GM18868 (cell line): ENCODE data around the gene SLC25A24.
A peak's percentile ranks its signal among the peaks of the same experiment; 100 is the strongest.
"Not testable (repeated sequence)": the region's sequence is repeated elsewhere in the genome, so short reads cannot be mapped to it uniquely, and the experiment has no call there.

ENCODE experiments used
- ATAC-seq: cut with Tn5 transposase; IDR thresholded peaks from one replicate; pipeline ENCODE4 v1.9.1; 2021; ENCODE audit warnings: mild to moderate bottlenecking, moderate library complexity; ENCODE audit not compliant: unreplicated experiment

Gene SLC25A24

GRCh38 chr1:108199201-108199691 is 897 bp downstream of the SLC25A24 start:
- no peak for ATAC-seq

GRCh38 chr1:108194051-108194450 is 6.1 kb downstream of the SLC25A24 start:
- ATAC-seq, result no peak

DNA sequence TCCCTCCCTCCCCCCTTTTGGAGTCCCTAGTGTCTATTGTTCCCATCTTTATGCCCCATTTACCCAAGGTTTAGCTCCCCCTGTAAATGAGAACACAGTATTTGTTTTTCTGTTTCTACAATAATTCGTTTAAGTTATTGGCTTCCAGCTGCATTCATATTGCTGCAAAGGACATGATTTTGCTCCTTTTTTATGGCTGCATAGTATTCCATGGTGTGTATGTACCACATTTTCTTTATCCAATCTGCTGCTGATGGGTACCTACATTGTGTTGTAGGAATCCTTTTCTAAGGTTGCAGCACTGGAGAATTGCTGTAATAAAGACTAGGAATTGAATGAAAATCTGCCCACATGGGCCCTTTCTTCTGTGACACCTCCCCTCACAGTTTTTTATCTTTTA is 6.8 kb downstream of the SLC25A24 start:
- no peak for ATAC-seq

GRCh38 chr1:108192581-108192980 is 7.6 kb downstream of the SLC25A24 start:
- ATAC-seq, result no peak

DNA sequence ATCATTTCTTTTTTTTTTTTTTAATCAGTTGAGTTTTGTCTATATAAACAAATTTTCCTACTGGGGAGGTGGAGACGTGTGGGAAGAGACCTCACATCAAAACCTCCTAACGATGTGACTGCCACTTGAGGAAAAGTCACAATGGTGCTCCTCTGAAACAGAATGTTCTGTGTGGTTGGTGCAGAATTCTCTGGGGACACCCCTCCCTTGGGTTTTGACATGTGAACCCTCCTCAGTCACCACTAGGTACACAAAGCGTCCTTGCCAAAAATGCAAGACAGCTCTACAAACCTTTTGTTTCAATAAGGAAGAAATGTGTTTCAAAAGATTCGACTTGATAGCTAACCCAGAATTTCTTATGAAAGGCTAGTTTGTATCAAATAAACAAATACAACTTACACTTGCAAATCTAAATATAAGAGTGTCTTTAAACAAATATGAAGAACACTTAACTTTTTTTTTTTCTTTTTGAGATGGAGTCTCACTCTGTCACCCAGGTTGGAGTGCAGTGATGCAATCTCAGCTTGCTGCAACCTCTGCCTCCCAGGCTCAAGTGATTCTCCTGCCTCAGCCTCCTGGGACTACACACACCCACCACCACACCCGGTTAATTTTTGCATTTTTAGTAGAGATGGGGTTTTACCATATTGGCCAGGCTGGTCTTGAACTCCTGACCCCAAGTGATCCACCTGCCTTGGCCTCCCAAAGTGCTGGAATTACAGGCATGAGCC is 9.3 kb downstream of the SLC25A24 start:
- ATAC-seq, result no peak

DNA sequence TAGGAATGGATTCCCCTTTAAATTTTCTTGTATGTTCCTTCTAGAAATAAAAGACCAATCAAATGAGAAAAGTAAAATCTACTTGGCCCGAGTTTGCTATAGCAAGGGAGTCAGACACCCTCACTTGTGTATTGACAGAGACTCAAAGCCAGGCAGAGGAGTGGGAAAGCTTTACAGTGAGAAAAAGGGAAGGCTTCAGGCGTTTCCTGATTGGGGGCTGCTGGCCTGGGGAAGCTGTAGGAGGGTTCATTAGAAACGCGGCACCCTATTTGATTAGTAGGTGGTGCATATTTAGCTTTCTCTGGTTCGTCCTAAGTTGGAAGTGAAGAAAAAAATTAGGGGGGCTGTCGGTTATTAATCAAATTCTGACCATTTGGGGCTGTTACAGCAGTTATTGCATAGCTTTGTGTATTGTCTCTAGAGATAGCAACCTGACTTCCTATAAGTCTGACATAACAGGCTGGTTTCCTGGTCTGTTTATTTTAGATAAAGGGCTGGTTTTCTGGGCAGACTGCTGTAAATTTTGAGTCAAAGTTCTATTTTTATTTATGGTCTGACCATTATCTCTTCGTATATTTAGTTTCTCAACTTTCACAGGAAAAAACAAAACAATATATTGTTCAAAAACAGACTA is 10.0 kb downstream of the SLC25A24 start:
- no peak for ATAC-seq

DNA sequence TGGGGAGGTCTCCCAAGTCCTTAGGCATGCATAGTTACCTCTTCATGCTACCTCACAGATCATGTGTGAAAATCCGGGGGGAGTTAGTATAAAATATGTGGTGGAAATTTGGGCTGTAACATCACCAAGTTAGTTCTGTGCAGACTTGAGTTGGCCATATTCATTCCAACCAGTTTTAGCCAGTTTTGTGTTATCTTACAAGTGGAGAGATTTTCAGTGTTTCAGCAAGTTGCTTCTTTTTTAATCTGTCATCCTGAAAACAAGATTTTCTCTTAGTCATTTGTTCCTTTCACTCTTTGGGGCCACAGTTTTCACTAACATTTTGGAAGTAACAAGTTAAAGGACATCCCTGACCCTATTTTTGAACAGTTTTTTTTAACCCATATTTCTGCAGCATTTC is 11.3 kb downstream of the SLC25A24 start:
- no peak for ATAC-seq

- ATAC-seq, result no peak
Measured at GRCh38 chr1:108182959-108183700, 17.0 kb downstream of the SLC25A24 start.

DNA sequence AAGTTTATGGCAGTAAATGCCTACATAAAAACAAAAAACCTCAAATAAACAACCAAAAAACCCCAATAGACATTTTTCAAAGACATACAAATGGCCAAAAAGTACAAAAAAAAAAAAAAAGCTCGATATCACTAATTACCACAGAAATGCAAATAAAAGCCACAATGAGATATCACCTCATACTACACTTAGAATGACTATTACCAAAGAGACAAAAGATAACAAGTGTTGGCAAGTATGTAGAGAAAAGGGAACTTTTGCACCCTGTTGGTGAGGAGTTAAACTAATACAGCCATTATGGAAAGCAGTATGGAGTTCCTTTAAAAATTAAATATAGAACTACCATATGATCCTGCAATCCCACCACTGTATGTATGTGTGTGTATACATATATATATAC is 21.1 kb downstream of the SLC25A24 start:
- ATAC-seq, result no peak

- ATAC-seq, result not testable (repeated sequence)
Measured at GRCh38 chr1:108162409-108162808, 37.7 kb downstream of the SLC25A24 start.

DNA sequence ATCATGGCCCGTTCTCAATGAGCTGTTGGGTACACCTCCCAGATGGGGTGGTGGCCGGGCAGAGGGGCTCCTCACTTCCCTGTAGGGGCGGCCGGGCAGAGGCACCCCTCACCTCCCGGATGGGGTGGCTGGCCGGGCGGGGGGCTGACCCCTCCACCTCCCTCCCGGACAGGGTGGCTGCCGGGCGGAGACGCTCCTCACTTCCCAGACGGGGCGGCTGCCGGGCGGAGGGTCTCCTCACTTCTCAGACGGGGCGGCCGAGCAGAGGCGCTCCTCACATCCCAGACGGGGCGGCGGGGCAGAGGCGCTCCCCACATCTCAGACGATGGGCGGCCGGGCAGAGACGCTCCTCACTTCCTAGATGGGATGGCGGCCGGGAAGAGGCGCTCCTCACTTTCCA is 40.2 kb downstream of the SLC25A24 start:
- not testable (repeated sequence) for ATAC-seq

DNA sequence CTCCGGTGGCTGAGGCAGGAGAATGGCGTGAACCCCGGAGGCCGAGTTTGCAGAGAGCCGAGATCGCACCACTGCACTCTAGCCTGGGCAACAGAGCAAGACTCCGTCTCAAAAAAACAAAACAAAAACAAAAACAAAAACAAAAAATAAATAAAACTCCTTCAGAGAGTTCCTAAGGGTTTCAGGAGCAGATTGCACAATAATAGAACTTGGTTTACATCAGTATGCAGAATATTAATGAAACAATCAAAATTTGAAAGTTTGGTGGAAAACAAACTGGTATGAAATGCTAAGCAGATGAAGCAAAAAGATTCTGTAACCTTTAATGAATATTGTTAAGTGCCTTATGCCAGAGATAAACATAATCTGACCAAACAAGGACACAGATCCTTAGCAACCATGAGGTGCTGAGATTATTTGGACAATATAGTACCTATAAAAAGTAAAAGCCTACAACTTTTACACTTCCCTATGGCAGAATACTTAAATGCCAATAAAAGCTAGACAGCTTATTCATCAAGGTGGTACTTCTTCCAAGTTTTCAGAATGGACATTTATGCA is 41.2 kb downstream of the SLC25A24 start:
- no peak for ATAC-seq

GRCh38 chr1:108154314-108154713 is 45.8 kb downstream of the SLC25A24 start:
- ATAC-seq, result no peak

DNA sequence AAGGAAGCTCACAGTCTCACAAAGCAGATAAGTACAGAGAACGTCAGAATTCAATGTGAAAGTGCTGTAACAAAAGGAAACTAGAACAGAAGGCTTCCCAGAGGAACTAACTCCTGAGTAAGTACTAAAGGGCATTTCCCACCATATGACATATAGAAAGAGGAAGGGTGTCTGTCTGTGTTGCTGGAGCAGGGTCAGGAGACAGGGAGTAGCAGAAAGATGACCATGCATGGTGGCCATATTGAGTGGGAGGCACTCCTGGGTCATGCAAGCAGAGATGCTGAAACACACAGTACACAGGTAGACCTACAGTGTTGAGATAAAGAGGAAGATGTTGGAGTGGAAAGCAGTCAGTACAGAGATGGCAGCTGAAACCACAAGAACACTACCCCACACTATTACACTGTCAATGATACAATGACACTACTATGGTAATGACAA is 47.3 kb downstream of the SLC25A24 start:
- peak; percentile 66 for ATAC-seq

DNA sequence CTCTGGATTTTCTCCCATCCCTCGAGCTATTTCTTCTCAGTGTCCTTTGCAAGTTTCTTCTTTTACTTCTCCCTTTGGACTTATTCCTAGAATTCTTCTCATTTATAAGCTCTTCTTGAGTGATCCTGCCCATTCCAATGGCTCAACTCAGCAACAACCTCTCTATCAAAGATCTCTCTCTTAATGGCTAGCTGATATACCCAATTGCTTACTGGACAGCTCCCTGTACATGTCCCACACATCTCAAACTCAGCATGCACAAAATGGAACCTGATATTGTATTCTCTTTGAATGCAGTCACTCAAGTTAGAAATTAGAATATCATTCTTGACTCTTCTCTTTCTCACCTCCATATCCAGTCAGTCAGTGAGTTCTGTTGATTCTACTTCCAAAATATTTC is 48.6 kb downstream of the SLC25A24 start:
- no peak for ATAC-seq

DNA sequence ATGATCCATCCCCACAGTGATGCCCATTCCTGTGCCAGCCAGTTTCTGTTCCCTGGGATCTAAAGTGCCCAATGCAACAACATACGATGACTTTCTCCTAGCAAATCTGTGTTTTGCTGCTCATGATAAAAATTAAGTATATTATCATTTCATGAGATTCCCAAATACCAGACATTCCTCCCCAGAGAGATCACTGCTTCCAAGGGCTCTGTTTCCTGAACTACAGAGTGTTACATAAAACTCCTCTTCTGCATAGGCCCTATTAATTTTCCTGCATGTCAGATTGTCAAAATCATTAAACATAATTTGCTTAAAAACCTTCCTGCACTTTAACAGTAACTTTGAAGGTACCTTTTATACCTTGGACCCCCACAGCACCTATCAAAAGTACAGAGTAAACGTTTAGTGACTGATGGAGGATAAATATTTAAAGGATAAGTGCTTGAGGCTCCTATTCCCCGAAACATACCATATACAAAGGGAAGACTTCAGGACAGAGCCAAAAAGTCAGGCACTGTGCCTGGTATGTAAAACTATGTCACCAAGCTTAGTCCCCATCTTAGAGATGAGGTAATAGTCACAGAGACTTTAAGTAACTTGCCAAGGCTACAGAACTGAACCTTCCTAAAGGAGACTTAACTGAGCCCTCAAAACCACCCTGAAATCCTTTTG is 50.2 kb downstream of the SLC25A24 start:
- ATAC-seq, result no peak

DNA sequence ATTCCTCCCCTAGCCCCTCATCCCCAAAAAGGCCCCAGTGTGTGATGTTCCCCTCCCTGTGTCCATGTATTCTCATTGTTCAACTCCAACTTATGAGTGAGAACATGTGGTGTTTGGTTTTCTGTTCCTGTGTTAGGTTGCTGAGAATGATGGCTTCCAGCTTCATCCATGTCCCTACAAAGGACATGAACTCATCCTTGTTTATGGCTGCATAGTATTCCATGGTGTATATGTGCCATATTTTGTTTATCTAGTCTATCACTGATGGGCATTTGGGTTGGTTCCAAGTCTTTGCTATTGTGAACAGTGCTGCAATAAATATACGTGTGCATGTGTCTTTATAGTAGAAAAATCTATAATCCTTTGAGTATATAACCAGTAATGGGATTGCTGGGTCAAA is 55.6 kb downstream of the SLC25A24 start:
- not testable (repeated sequence) for ATAC-seq

DNA sequence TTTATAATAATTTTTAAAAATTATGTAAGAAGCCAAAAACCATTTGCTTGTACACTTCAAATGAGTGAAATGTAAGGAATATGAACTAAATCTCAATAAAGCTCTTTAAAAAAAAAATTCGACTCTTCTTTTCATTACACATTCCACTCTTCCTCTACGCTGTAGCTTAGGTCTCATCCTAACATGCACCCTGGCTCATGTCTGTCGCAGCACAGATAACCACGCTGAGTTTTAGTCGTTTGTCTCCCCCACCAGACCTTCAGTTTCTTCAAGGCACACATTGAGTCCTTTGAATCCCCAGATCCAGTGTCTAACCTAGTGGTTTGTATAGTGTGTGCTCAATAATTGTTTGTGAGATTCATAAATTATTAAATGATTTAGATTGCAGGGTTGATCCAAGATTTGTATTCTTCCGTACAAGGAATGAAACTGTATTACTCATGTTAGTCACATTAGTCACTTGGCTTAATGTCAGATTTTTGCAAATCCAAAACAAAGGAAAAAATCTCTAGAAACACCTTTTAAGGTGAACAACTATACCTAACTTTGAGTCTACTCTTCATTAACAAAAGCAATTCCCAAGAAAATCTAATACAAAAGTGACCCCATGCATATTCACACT is 57.3 kb downstream of the SLC25A24 start:
- no peak for ATAC-seq

DNA sequence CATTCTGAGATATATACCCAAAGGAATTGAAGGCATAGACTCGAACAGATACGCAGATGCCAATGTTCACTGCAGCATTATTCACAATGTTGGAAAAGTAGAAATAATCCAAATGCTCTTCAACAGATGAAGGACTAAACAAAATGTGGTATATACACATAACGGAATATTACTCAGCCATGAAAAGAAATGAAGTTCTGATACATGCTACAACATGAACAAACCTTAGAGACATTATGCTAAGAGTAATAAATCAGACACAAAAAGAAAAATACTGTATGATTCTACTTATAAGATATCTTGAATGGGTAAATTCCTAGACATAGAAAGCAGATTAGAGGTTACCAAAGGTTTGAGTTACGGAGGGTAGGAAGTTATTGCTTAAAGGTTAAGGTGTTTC is 57.9 kb downstream of the SLC25A24 start:
- ATAC-seq, result no peak

- ATAC-seq, result no peak
Measured at GRCh38 chr1:108141621-108142020, 58.5 kb downstream of the SLC25A24 start.
